ENCODE results near the gene MVP. TPM values are rescaled to one million over a fixed set of nuclear protein-coding genes. Genes with fewer than 3 reads are reported as not detected.

Gene MVP
- total and polyA plus RNA-seq, 2 donors (not counting 1 experiment from before 2014, with no cell fraction given): 109 to 121 TPM

- peak overlapping the region; percentile 87 for H3K4me2 ChIP-seq (replicated peaks; ENCODE audit: low read depth, low read length, poor library complexity, severe bottlenecking)
- H2AFZ ChIP-seq (ENCODE audit: insufficient read depth, low read depth, low read length, poor library complexity, severe bottlenecking): peak overlapping the region; percentile 85
- peak overlapping the region; percentile 73 to 93 (median 84) for H3K4me3 ChIP-seq (ENCODE audit: control extremely low read depth in 1 of 5, extremely low read depth in 1 of 5, insufficient read depth in 1 of 5, low read depth in 2 of 5, low read length in 4 of 5)
- H3K27ac ChIP-seq (ENCODE audit: low read length in 2 of 2): peak overlapping the region; percentile 88
- ChIA-PET CTCF (interaction anchor here (0.5 to 5.7 kb wide), 10 partner anchors 9 to 261 kb away, joined by 3 to 66 read pairs (median 6); partner anchors contain the start of genes KIF22 and MAZ), POLR2A (interaction anchor here (2.1 to 2.8 kb wide), 3 partner anchors 10 to 115 kb away, joined by 14 to 31 read pairs (median 18); partner anchors contain the start of gene MAZ)
- peaks cover 41% of the 10 kb centered on the region for H4K20me1 ChIP-seq (ENCODE audit: control insufficient read depth, insufficient read depth, low read length, poor library complexity, severe bottlenecking)
- WGBS (ENCODE audit: insufficient coverage): under 1% methylated on average over 22 of the region's 37 CpGs
- peak overlapping the region; percentile 97 for H3K4me3 Mint-ChIP-seq
- intact Hi-C loops (cut with micrococcal nuclease): loop anchor here (1.0 to 10.0 kb wide), 9 partner anchors 12 to 222 kb away; partner anchors contain the start of genes CDIPT, INO80E, KIF22 and TAOK2
- no peaks in the 10 kb centered on the region for H3K27me3 Mint-ChIP-seq
- peaks cover 0 to 22% of the 10 kb centered on the region in 2 experiments for H3K36me3 ChIP-seq (replicated peaks in 1 of 2; ENCODE audit: control extremely low read depth in 1 of 2, control insufficient read depth in 1 of 2, extremely low read depth in 1 of 2, insufficient read depth in 2 of 2, low read length in 1 of 2)
- peaks cover 0 to 7% (median 3%) of the 10 kb centered on the region in 4 experiments for H3K27me3 ChIP-seq (replicated peaks in 1 of 4; ENCODE audit: control extremely low read depth in 1 of 4, control insufficient read depth in 3 of 4, insufficient read depth in 4 of 4, low read length in 3 of 4)
- H3K79me2 ChIP-seq (ENCODE audit: control insufficient read depth, insufficient read depth, low read length): peaks cover 53% of the 10 kb centered on the region
- H3K9ac ChIP-seq (ENCODE audit: low read length): peak overlapping the region; percentile 69
- peaks cover 64% of the 10 kb centered on the region for H3K4me1 Mint-ChIP-seq
- no peaks in the 10 kb centered on the region for H3K9me3 Mint-ChIP-seq (ENCODE audit: insufficient read depth)
- H3K4me1 ChIP-seq (ENCODE audit: control insufficient read depth in 2 of 2, insufficient read depth in 2 of 2, low read length in 2 of 2): peaks cover 40 to 60% of the 10 kb centered on the region in 2 donors
- ATAC-seq (ENCODE audit: low read depth) (peak; percentile 1), DNase-seq (peak; percentile 59)
- TF ChIP-seq EZH2 (IDR thresholded peaks at IDR 0.05; ENCODE audit: borderline replicate concordance, insufficient read depth, low read depth, low read length, poor library complexity, severe bottlenecking) (no peak), CTCF (IDR thresholded peaks at IDR 0.05) (no peak)
- no peaks in the 10 kb centered on the region for H3K9me3 ChIP-seq (ENCODE audit: control extremely low read depth in 1 of 3, control insufficient read depth in 2 of 3, insufficient read depth in 1 of 3, low read length in 2 of 3)
- H3K27ac Mint-ChIP-seq: peak overlapping the region; percentile 98
Measured at GRCh38 chr16:29816694-29817441, 3.4 kb upstream of the MVP start.

Measured in B cell (primary cell).